Measurements from ENCODE around the gene TMEM40.

TMEM40 gene

GRCh38 chr3:12773710-12774086 lies 14.6 kb upstream of the TMEM40 start:
- H3K27ac ChIP-seq, result no peak overlapping the region
- TF ChIP-seq CTCF (conservative IDR thresholded peaks at IDR 0.05), result no peak

DNA sequence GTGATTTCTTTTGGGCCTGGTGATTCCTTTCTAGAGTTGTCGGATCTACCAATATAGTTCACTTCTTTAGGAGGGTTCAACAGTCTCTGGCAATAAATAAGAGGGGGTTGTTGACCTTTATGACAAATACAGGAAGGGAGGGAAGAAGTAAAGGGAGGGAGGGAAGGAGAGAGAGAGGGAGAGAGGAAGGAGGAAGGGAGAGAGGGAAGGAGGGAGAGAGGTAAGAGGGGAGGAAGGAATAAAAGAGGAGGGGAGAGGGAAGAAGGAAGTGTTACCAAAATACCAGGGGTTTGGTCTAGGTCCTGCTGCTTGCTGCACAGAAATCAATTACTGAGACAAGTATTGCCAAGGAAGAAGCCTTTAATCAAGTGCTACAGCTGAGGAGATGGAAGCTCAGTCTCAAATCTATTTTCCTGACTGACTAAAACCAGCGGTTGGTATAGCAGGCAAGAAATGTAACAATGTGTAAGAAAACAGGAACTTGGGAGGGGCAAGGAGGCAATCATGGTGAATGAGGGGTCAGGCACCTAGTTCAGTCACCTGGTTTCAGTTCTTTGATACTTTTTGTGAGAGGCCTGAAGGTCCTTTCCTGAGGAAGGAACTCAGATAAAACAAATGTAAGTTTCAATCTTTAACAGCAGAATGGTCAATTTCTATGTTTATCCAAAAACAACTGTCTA lies 14.1 kb upstream of the TMEM40 start:
- no peak overlapping the region for H3K27ac ChIP-seq
- TF ChIP-seq CTCF (conservative IDR thresholded peaks at IDR 0.05), result no peak

DNA sequence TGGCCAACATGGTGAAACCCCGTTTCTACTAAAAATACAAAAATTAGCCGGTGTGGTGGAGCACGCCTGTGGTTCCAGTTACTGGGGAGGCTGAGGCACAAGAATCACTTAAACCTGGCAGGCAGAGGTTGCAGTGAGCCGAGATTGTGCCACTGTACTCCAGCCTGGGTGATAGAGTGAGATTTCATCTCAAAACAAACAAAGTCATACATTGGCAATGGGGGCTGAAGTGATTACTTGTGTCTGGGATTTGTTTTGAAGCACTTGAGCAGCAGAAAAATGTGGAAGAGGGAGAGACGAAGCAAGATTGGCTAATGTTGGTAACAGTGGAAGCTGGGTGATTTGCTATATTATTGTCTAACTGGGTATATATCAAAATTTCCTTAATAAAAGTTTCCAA lies 13.4 kb upstream of the TMEM40 start:
- TF ChIP-seq CTCF (conservative IDR thresholded peaks at IDR 0.05), result no peak
- no peak overlapping the region for H3K27ac ChIP-seq

DNA sequence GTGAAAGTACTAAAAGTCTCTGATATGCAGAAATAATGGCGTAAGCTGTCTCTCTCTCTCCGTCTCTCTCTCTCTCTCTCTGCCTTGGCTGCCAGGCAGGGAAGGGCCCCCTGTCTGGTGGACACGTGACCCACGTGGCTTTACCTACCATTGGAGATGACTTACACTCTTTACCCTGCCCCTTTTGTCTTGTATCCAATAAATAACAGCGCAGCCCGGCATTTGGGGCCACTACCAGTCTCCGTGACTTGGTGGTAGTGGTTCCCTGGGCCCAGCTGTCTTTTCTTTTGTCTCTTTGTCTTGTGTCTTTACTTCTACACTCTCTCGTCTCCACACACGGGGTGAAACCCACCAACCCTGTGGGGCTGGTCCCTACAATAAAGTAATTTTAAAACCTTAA lies 12.2 kb upstream of the TMEM40 start:
- no peak overlapping the region for H3K27ac ChIP-seq
- no peak for TF ChIP-seq CTCF (conservative IDR thresholded peaks at IDR 0.05)

DNA sequence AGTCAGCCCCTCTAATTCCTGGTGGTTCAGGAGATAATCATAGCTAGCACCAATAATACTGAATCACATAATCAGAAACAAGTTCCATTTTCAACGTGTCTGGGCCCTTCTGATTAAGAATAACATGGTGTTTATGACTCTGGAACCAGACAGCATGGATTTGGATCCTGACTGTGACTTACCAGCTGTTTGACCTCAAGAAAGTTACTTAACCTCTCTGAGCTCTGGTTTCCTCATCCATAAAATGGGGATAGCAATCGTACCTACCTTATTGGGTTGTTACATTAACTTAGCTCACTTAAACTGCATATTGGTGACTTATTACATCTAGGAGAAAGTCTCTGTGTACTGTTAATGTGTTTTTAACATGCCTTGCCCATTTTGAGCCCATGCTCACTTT lies 10.7 kb upstream of the TMEM40 start:
- no peak overlapping the region for H3K27ac ChIP-seq
- TF ChIP-seq CTCF (conservative IDR thresholded peaks at IDR 0.05), result no peak

- H3K27ac ChIP-seq, result no peak overlapping the region
- no peak for TF ChIP-seq CTCF (conservative IDR thresholded peaks at IDR 0.05)
These were observed 9.8 kb upstream of the TMEM40 start for GRCh38 chr3:12768579-12769527.

DNA sequence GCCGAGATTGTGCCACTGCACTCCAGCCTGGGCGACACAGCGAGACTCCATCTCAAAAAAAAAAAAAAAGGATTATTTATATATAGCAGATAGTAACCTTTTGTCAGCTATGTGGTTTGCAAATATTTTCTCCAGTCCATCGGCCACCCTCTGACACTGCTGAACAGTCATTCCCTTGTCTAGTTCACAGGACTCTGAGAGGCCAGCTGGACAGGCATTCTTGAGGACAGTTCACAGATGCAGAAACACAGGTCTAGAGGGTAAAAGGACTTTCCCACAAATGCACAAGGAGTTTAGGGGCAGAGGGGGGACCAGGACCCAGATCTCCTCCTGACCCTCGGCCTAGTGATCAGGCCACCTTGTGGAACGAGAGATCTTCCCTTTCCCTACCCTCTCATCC lies 7.5 kb upstream of the TMEM40 start:
- TF ChIP-seq CTCF (conservative IDR thresholded peaks at IDR 0.05), result no peak
- no peak overlapping the region for H3K27ac ChIP-seq

Measured in VCaP (cell line).